ENCODE data around the gene KCNH4. TPM values are rescaled to one million over a fixed set of nuclear protein-coding genes. Genes with fewer than 3 reads are reported as not detected.

KCNH4 gene
- total and polyA plus RNA-seq, 2 of the 13 experiments (the other 11 are each of a cell fraction or from before 2014, with no cell fraction given) = 0.01 to 0.09 TPM

GRCh38 chr17:42131232-42131631, 49.7 kb downstream of the KCNH4 start (continued):
- no peak for TF ChIP-seq ZBTB3 (CRISPR knock-in tag; IDR thresholded peaks at IDR 0.05; ENCODE audit: borderline replicate concordance, low read depth)
- TF ChIP-seq MTF1 (CRISPR knock-in tag; IDR thresholded peaks at IDR 0.05) = no peak
- no peak for TF ChIP-seq SP5 (CRISPR knock-in tag; IDR thresholded peaks at IDR 0.05; ENCODE audit: borderline replicate concordance, low read depth)
- peak; percentile 92; the same call in 1 of the 2 replicates for TF ChIP-seq NBN (conservative IDR thresholded peaks at IDR 0.05)
- TF ChIP-seq SYNCRIP (IDR thresholded peaks at IDR 0.05; ENCODE audit: insufficient read depth, low read depth, low read length) = no peak
- TF ChIP-seq ZNF570 (CRISPR knock-in tag; IDR thresholded peaks at IDR 0.05; ENCODE audit: borderline replicate concordance) = no peak
- no peak for TF ChIP-seq REST (IDR thresholded peaks at IDR 0.05; ENCODE audit: borderline replicate concordance in 1 of 2, low read depth in 1 of 2, low read length in 2 of 2)
- no peak for TF ChIP-seq PRDM10 (CRISPR knock-in tag; IDR thresholded peaks at IDR 0.05; ENCODE audit: low read depth)
- TF ChIP-seq AGO1 (IDR thresholded peaks at IDR 0.05; ENCODE audit: low read depth, low read length, poor library complexity, severe bottlenecking) = no peak
- peak; percentile 45; the same call in 1 of the 2 replicates for TF ChIP-seq LCORL (IDR thresholded peaks at IDR 0.05)
- TF ChIP-seq LCORL (CRISPR knock-in tag; IDR thresholded peaks at IDR 0.05) = no peak
- TF ChIP-seq TRAFD1 (CRISPR knock-in tag; IDR thresholded peaks at IDR 0.05; ENCODE audit: borderline replicate concordance) = no peak
- no peak for TF ChIP-seq HINFP (CRISPR knock-in tag; IDR thresholded peaks at IDR 0.05; ENCODE audit: low read depth)
- no peak for TF ChIP-seq BATF2 (CRISPR knock-in tag; IDR thresholded peaks at IDR 0.05)
- no peak for TF ChIP-seq SRF (IDR thresholded peaks at IDR 0.05; ENCODE audit: low read depth, low read length)
- TF ChIP-seq HOMEZ (CRISPR knock-in tag; IDR thresholded peaks at IDR 0.05; ENCODE audit: low read depth) = no peak
- no peak for TF ChIP-seq CAMTA2 (CRISPR knock-in tag; IDR thresholded peaks at IDR 0.05; ENCODE audit: borderline replicate concordance)

Measured in HepG2 (cell line).